Upper lobe of right lung (tissue), 1 donor: Measurements from ENCODE around the gene APOLD1. TPM values are rescaled to one million over a fixed set of nuclear protein-coding genes. Genes with fewer than 3 reads are reported as not detected.

ENCODE experiments used
- ATAC-seq: fragments of 200-7000 bp; cut with Tn5 transposase; one replicate; pipeline ENCODE4 v1.9.1; 2020; ENCODE audit warnings: mild to moderate bottlenecking, moderate library complexity
- DNase-seq: peaks from one replicate; pipeline ENCODE4 v3.0.0-alpha.2; 2020
- H3K27ac ChIP-seq: fragments of 200-600 bp; one replicate; pipeline ENCODE4 v1.8.0; 2022
- H3K27me3 ChIP-seq: fragments of 200-600 bp; one replicate; pipeline ENCODE4 v1.8.0; 2022; ENCODE audit warnings: mild to moderate bottlenecking
- H3K36me3 ChIP-seq: fragments of 200-600 bp; one replicate; pipeline ENCODE4 v1.8.0; 2022
- H3K4me1 ChIP-seq: fragments of 200-600 bp; one replicate; pipeline ENCODE4 v1.8.0; 2022
- H3K4me3 ChIP-seq: fragments of 200-600 bp; one replicate; pipeline ENCODE4 v1.8.0; 2022; ENCODE audit warnings: mild to moderate bottlenecking
- H3K9me3 ChIP-seq: fragments of 200-600 bp; one replicate; pipeline ENCODE4 v1.8.0; 2022
- intact Hi-C: fragments of 100-400 bp; cut with DNase I; formaldehyde crosslinking; loops from one replicate; pipeline ENCODE4 v1.11.0; 2022
- total RNA-seq: library from RNA; stranded (reverse); fragmentation: NEBNext Ultra II Directional; extraction: Animal tissue kit (Norgen Biotek cat#: 25700); gene quantifications from one replicate; pipeline ENCODE4 v1.2.1, GENCODE V29; 2021
- TF ChIP-seq, protein P1 (sequence below): fragments of 200-600 bp; IDR thresholded peaks from one replicate; pipeline ENCODE4 v1.8.0; 2022; ENCODE audit warnings: antibody characterized with exemption
- donor health status: DM: no; HTN: yes; CAD: no; lungs with severe emphysema.

The APOLD1 gene
- total RNA-seq, 1 donor from 2014 or later = 14.4 TPM

DNA sequence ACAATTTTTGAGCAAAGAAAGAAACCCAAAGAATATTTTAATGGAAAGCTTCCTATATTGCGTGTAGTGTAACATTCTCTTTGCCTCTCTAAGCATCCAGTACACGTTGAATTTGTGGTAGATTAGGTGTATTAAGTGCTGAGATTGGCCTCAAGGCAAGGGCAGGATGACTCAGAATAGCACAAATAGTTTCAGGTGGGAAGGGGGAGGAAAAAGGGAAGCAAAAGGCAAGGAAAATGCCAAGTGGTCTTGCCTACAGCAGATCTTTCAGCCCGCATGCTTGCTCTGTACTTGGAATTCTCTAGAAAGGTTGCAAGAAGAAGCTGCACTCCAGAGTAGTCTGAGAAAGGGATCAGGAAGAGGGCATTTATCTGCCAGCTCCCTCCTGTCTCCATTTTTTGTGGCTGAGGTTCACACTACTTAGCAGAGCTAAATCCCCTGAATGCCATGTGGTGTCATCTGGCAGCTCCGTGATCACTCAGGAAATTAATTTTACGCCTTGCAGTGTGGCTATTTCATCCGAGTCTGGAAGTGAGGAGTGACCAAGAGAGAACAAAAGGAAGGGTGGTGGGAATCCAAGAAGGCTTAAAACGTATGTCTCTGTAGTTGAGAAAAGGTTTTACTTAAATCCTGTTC lies 39.8 kb upstream of the APOLD1 start:
- no peaks in the 10 kb centered on the region for H3K9me3 ChIP-seq
- ATAC-seq = no peak
- TF ChIP-seq, protein P1, sequence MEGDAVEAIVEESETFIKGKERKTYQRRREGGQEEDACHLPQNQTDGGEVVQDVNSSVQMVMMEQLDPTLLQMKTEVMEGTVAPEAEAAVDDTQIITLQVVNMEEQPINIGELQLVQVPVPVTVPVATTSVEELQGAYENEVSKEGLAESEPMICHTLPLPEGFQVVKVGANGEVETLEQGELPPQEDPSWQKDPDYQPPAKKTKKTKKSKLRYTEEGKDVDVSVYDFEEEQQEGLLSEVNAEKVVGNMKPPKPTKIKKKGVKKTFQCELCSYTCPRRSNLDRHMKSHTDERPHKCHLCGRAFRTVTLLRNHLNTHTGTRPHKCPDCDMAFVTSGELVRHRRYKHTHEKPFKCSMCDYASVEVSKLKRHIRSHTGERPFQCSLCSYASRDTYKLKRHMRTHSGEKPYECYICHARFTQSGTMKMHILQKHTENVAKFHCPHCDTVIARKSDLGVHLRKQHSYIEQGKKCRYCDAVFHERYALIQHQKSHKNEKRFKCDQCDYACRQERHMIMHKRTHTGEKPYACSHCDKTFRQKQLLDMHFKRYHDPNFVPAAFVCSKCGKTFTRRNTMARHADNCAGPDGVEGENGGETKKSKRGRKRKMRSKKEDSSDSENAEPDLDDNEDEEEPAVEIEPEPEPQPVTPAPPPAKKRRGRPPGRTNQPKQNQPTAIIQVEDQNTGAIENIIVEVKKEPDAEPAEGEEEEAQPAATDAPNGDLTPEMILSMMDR = no peak
- intact Hi-C loops = no loop called here
- DNase-seq = no peak
- H3K36me3 ChIP-seq = no peaks in the 10 kb centered on the region
- no peak overlapping the region for H3K27ac ChIP-seq
- H3K4me1 ChIP-seq = peaks cover 5% of the 10 kb centered on the region
- no peaks in the 10 kb centered on the region for H3K27me3 ChIP-seq
- no peak overlapping the region for H3K4me3 ChIP-seq

DNA sequence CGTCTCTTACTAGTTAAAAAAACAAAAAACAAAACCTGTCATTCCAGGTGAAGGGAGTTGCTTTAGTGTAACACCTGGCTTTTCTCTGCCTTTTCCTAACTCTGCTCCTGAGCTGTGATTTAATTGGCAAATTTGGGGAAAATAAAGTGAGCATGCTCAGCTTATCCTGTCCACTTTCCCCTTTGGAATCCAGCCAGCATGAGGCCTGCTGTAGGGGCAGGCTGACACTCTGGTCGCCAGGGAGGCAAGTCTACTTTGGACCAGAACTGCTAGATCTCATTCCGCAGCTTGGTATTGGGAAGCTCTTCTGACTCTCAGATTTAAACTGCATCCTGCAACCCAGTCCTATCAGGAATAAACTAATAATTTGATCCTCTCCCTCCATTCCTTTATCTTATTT lies 38.2 kb upstream of the APOLD1 start:
- H3K4me3 ChIP-seq = no peak overlapping the region
- no peak for ATAC-seq
- no peaks in the 10 kb centered on the region for H3K9me3 ChIP-seq
- intact Hi-C loops = no loop called here
- no peaks in the 10 kb centered on the region for H3K36me3 ChIP-seq
- no peak for DNase-seq
- TF ChIP-seq, protein P1 = no peak
- H3K27ac ChIP-seq = no peak overlapping the region
- H3K27me3 ChIP-seq = no peaks in the 10 kb centered on the region
- no peaks in the 10 kb centered on the region for H3K4me1 ChIP-seq

DNA sequence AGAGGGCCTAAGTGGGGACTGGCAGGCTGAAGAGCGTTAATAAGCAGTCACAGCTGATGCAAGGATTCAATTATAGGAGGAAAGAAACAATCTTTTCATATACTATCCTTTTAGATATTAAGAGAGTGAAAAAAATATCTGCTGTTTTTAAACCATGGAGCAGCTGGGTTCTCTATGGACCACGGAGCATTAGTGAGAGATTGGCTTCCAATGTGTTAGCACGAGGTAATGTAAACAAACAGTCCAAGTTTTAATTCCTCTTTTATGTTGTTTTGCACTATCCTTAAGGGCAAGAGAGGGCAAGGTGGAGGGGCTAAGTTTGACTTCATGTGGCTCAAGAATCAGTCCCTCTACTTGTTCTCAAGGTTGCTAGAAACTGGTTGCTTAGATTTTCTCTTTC lies 37.4 kb upstream of the APOLD1 start:
- Histone ChIP-seq H3K4me3 (no peak overlapping the region), H3K27ac (no peak overlapping the region), H3K4me1 (no peaks in the 10 kb centered on the region), H3K27me3 (no peaks in the 10 kb centered on the region), H3K36me3 (no peaks in the 10 kb centered on the region), H3K9me3 (no peaks in the 10 kb centered on the region)
- DNase-seq (no peak), ATAC-seq (no peak)
- intact Hi-C loops = no loop called here
- TF ChIP-seq, protein P1 = no peak

GRCh38 chr12:12749433-12749832 lies 36.0 kb upstream of the APOLD1 start:
- Histone ChIP-seq H3K36me3 (no peaks in the 10 kb centered on the region), H3K27me3 (no peaks in the 10 kb centered on the region), H3K4me3 (peak overlapping the region; percentile 11), H3K4me1 (no peaks in the 10 kb centered on the region), H3K9me3 (no peaks in the 10 kb centered on the region), H3K27ac (no peak overlapping the region)
- TF ChIP-seq, protein P1 = no peak
- ATAC-seq (no peak), DNase-seq (no peak)
- intact Hi-C loops = no loop called here

- ATAC-seq (no peak), DNase-seq (no peak)
- H3K27me3 ChIP-seq = no peaks in the 10 kb centered on the region
- TF ChIP-seq, protein P1 = no peak
- intact Hi-C loops = no loop called here
- H3K4me1 ChIP-seq = no peaks in the 10 kb centered on the region
- no peak overlapping the region for H3K27ac ChIP-seq
- H3K36me3 ChIP-seq = no peaks in the 10 kb centered on the region
- no peak overlapping the region for H3K4me3 ChIP-seq
- no peaks in the 10 kb centered on the region for H3K9me3 ChIP-seq
Measured at GRCh38 chr12:12755923-12756322, 29.5 kb upstream of the APOLD1 start.

- Histone ChIP-seq H3K27me3 (no peaks in the 10 kb centered on the region), H3K4me1 (no peaks in the 10 kb centered on the region), H3K36me3 (no peaks in the 10 kb centered on the region), H3K4me3 (no peak overlapping the region), H3K27ac (no peak overlapping the region), H3K9me3 (no peaks in the 10 kb centered on the region)
- no peak for DNase-seq
- no peak for ATAC-seq
- intact Hi-C loops = no loop called here
- TF ChIP-seq, protein P1 = no peak
Measured at GRCh38 chr12:12757121-12757520, 28.3 kb upstream of the APOLD1 start.
